Hepatocyte (in vitro differentiated cells): Measurements from ENCODE around the gene LSS.

Experiments used
- CTCF ChIP-seq: fragments of 200-600 bp; sonication (generic); IDR thresholded peaks from 2 replicates; pipeline ENCODE4 v1.5.1; 2016; ENCODE audit warnings: antibody characterized with exemption, mild to moderate bottlenecking; ENCODE audit not compliant: poor library complexity
- EZH2 ChIP-seq: fragments of 200-600 bp; sonication (generic); IDR thresholded peaks from 2 replicates; pipeline ENCODE4 v1.6.1; 2016; ENCODE audit warnings: antibody characterized with exemption, mild to moderate bottlenecking, borderline replicate concordance

- TF ChIP-seq CTCF, result no peak
- TF ChIP-seq EZH2, result no peak
Measured at GRCh38 chr21:46237474-46237873, 8.9 kb upstream of the LSS start.
